ENCODE measurements around the gene HCFC1R1. TPM values are rescaled to one million over a fixed set of nuclear protein-coding genes. Genes with fewer than 3 reads are reported as not detected.

HCFC1R1 gene
- total RNA-seq, 2 donors from 2014 or later = 19.9 to 120 TPM

GRCh38 chr16:2981899-2982250 is 41.9 kb downstream of the HCFC1R1 start:
- ATAC-seq (ENCODE audit: insufficient number of reproducible peaks, low FRiP score, low read depth) (no peak), DNase-seq (ENCODE audit: low spot score) (no peak)
- no peak for TF ChIP-seq CTCF (IDR thresholded peaks at IDR 0.05)
- Histone ChIP-seq H3K9me3 (no peaks in the 10 kb centered on the region), H3K36me3 (no peaks in the 10 kb centered on the region), H3K4me1 (ENCODE audit: control insufficient read depth in 1 of 2, low read depth in 2 of 2) (peaks cover 6 to 30% of the 10 kb centered on the region in 2 donors), H3K4me3 (no peak overlapping the region), H3K27ac (no peak overlapping the region), H3K27me3 (replicated peaks; ENCODE audit: insufficient read depth) (no peaks in the 10 kb centered on the region)

DNA sequence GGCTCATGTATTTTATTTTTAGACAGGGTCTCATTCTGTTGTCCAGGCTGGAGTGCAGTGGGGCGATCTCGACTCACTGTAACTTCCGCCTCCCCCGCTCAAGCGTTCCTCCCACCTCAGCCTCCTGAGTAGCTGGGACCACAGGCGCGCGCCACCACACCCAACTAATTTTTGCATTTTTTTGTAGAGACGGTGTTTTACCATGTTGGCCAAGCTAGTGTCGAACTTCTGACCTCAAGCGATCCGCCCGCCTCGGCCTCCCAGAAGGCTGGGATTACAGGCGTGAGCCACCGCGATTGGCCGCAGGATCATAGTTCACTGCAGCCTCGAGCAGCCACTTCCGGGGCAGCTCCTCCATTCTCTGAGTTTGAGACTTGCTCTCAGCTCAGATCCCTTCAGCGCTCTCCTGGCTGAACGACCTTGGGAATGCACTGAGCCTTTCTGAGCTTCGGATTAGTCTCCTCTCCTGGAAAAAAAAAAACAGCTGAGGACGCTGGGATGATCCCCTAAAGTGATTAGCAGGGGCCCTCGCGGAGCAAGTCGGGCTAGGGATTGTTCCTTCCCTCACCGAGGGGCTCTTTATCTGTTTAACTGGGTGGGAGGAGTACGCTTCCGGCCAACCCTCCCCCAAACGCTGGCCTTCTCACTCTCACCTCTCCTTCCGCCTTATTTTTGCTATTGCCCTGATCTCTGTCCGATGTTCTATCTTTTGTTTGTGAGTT is 42.4 kb downstream of the HCFC1R1 start:
- Histone ChIP-seq H3K9me3 (no peaks in the 10 kb centered on the region), H3K4me3 (peak overlapping the region; percentile 84), H3K27me3 (replicated peaks; ENCODE audit: insufficient read depth) (no peaks in the 10 kb centered on the region), H3K27ac (no peak overlapping the region), H3K4me1 (ENCODE audit: control insufficient read depth in 1 of 2, low read depth in 2 of 2) (peaks cover 6 to 30% of the 10 kb centered on the region in 2 donors), H3K36me3 (no peaks in the 10 kb centered on the region)
- no peak for TF ChIP-seq CTCF (IDR thresholded peaks at IDR 0.05)
- ATAC-seq (ENCODE audit: insufficient number of reproducible peaks, low FRiP score, low read depth) (no peak), DNase-seq (ENCODE audit: low spot score) (no peak)

DNA sequence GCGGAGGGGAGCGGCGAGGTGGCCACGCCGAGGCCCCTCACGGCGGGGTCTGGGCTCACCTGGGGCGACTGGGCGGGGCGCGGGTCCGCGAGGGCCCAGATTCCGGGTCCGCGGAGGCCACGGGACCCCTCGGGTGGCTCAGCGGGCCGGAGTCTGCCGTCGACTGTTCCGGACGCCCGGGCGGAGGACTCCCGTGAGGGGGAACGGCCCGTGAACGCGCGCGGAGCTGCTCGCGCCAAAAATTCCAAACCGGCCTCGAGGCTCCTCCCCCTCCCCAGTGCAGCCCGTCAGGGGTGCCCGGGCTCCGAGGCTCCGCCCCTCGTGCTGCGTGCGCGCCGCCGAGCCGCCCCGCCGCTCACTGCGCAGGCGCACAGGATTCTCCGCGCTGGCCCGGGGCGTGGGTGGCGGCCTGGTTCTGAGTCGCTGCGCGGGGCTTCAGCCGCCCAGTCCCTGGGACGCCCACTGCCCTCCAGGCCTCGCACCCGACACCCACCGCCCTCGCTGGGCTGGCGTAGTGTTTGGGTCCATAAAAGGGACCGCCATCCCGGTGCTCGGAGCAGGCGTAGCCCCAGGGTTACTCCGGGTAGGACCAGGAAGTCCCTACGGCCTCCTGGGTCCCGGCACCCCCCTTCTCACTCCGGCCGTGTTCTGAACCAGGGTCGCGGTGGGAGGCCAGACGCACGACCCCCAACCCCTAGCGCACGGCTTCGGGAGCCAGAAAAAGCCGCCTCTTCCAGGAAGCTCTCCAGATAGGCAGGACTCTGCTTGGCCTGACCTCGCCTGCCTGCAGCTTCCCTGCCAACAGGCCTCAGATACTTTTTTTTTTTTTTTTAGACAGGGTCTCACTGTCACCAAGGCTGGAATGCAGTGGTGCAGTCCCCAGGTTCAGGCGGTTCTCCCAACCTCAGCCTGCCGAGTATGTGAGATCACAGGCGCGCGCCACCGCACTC is 43.2 kb downstream of the HCFC1R1 start, which contains the start of gene PKMYT1:
Gene PKMYT1 (minus strand): TSS at position 220 of the 950 bp plus-strand sequence. CDS start 789 bp downstream, outside the sequence.
- H3K27me3 ChIP-seq (replicated peaks; ENCODE audit: insufficient read depth) = no peaks in the 10 kb centered on the region
- no peak for DNase-seq (ENCODE audit: low spot score)
- H3K9me3 ChIP-seq = no peaks in the 10 kb centered on the region
- H3K27ac ChIP-seq = peak within 1 kb of the TSS; percentile 56 to 75
- peak within 1 kb of the TSS; percentile 84 for H3K4me3 ChIP-seq
- H3K4me1 ChIP-seq (ENCODE audit: control insufficient read depth in 1 of 2, low read depth in 2 of 2) = peaks cover 6 to 24% of the 10 kb centered on the region in 2 donors
- TF ChIP-seq CTCF (IDR thresholded peaks at IDR 0.05) = no peak
- ATAC-seq (ENCODE audit: insufficient number of reproducible peaks, low FRiP score, low read depth) = peak; percentile 94
- no peaks in the 10 kb centered on the region for H3K36me3 ChIP-seq

DNA sequence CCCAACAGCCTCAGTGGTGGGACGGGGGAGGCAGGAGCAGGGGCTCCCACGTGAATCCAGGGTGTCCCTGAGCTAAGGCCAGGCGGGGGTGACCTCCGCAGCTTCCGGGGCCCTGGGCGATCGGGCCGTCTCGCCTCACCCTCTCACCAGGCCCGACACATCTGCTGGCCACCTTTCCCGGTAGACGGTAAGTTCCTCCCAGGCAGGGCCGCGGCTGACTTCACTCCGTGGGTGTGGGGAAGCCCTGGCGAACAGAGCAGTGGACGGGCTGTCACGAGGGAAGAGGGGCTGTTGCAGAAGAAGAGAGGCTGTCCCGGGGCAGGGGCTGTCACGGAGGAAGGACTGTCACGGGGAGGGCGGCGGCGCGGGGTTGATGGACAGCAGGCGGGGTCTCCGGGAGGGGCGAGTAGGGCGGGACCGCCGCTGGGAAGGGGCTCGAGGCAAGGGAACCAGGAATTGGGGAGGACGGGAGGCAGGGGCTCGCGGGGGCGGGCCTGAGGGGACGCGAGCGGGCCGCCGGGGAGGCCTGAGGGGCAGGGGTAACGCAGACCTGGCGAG is 44.0 kb downstream of the HCFC1R1 start:
- ATAC-seq (ENCODE audit: insufficient number of reproducible peaks, low FRiP score, low read depth) = no peak
- Histone ChIP-seq H3K27me3 (replicated peaks; ENCODE audit: insufficient read depth) (no peaks in the 10 kb centered on the region), H3K9me3 (no peaks in the 10 kb centered on the region), H3K36me3 (no peaks in the 10 kb centered on the region), H3K4me1 (ENCODE audit: control insufficient read depth in 1 of 2, low read depth in 2 of 2) (peaks cover 6 to 23% of the 10 kb centered on the region in 2 donors), H3K4me3 (peak overlapping the region; percentile 84), H3K27ac (no peak overlapping the region)
- DNase-seq (ENCODE audit: low spot score) = no peak
- no peak for TF ChIP-seq CTCF (IDR thresholded peaks at IDR 0.05)

DNA sequence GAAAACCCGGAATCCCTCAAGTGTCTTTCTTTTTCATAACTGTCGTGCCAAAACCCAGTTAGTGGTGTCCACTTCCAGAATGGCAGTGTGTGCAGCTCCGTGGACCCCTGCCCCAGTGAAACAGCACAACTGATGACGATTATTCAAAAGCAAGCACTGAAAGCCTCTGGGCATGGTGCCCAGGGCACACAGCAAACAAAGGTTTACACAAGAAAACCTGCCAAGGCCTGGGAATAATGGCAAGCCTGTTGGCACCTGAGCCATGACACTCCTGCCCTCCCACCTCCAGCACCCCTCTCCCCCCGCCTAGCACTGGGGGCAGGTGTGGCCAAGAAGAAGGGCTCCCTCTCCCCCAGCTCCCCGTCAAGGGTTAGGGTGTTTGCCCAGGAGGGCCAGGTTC is 46.3 kb downstream of the HCFC1R1 start:
- ATAC-seq (ENCODE audit: insufficient number of reproducible peaks, low FRiP score, low read depth) = no peak
- TF ChIP-seq CTCF (IDR thresholded peaks at IDR 0.05) = no peak
- DNase-seq (ENCODE audit: low spot score) = no peak
- H3K27me3 ChIP-seq (replicated peaks; ENCODE audit: insufficient read depth) = no peaks in the 10 kb centered on the region
- H3K27ac ChIP-seq = no peak overlapping the region
- H3K9me3 ChIP-seq = no peaks in the 10 kb centered on the region
- H3K36me3 ChIP-seq = no peaks in the 10 kb centered on the region
- H3K4me1 ChIP-seq (ENCODE audit: control insufficient read depth in 1 of 2, low read depth in 2 of 2) = peaks cover 6 to 18% of the 10 kb centered on the region in 2 donors
- H3K4me3 ChIP-seq = no peak overlapping the region

Measured in thoracic aorta (tissue), 2 donors.